HG03066 (cell line): ENCODE data around the gene TRPV4.
"Not testable (repeated sequence)": the region's sequence is repeated elsewhere in the genome, so short reads cannot be mapped to it uniquely, and the experiment has no call there.

ENCODE experiments used
- ATAC-seq: cut with Tn5 transposase; IDR thresholded peaks from one replicate; pipeline ENCODE4 v1.9.1; 2021; ENCODE audit warnings: low read depth; ENCODE audit not compliant: unreplicated experiment

The TRPV4 gene

DNA sequence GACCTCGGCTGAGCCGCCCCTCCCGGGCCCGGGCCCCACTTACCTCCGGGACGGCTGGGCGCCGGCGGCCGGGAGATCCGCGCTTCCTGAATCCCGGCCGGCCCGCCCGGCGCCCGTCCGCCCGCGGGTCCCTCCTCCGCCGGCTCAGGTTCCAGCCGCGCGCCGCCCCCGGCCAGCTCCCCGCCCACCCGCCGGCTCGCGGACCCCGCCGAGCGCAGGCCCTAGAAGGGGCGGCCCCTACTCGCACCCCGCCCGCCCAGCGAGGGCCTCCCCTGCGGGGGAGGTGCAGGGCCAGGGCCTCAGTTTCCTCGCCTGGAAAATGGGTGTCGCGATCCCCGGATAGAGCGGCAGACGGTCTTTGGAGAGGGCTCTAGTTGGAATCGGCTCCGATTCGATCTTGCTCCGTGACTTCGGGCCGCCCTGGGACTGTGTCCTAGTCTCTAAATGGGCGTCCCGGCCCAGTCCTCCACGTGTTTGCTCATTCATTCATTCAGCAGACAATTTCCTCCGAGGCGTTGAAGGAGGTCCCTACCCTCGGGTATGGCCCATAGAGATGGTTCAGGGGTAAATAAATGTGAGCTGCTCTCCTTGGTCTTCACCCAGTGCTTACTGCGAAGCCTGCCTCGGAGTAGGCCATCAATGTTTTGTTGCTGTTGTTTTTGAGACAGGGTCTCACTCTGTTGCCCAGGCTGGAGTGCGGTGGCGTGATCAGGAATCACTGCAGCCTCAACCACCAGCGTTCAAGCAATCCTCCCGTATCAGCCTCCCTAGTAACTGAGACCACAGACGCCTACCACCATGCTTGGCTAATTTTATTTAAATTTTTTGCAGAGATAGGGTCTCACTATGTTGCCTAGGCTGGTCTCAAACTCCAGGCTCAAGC lies at the start of gene TRPV4:
TSS of gene TRPV4 (minus strand) at position 92 of the 883 bp plus-strand sequence. CDS start 18,602 bp downstream, outside the sequence.
- ATAC-seq, result no peak

DNA sequence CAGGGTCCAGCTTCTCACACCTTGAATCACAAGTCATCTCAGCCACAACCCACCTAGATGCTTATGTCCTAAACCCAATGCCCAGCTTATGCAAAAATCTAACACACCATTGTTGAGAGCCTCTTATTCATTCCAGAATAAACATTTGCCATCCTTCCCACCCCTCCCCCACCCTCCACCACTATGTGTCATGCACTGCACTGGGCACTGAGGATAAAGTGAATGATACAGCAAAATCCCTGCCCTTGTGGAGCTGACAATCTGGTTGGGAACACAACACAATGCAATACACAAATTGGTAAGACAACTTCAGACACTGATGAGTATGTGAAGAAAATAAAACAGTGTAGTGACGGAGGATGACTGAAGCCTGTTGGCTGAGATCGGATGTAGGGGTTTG lies 48.6 kb upstream of the TRPV4 start:
- no peak for ATAC-seq

DNA sequence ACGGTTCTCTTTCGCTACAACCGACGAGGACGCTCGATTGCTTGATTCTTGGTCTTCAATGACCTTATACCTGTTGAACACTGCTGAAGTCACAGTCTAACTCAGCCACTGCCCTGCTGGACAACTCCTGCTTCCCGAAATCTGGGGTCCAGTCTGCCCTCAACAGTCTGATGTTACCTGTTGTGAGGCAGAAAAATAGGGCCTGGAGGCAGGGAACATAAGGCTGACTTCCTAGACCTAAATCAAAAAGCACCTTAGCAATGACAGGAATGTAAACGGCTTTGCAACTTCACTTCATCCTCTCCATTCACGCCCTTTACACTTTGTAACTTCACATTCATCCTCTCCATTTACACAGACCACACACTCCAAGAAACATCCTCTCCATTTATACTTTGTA lies 47.7 kb upstream of the TRPV4 start:
- no peak for ATAC-seq

DNA sequence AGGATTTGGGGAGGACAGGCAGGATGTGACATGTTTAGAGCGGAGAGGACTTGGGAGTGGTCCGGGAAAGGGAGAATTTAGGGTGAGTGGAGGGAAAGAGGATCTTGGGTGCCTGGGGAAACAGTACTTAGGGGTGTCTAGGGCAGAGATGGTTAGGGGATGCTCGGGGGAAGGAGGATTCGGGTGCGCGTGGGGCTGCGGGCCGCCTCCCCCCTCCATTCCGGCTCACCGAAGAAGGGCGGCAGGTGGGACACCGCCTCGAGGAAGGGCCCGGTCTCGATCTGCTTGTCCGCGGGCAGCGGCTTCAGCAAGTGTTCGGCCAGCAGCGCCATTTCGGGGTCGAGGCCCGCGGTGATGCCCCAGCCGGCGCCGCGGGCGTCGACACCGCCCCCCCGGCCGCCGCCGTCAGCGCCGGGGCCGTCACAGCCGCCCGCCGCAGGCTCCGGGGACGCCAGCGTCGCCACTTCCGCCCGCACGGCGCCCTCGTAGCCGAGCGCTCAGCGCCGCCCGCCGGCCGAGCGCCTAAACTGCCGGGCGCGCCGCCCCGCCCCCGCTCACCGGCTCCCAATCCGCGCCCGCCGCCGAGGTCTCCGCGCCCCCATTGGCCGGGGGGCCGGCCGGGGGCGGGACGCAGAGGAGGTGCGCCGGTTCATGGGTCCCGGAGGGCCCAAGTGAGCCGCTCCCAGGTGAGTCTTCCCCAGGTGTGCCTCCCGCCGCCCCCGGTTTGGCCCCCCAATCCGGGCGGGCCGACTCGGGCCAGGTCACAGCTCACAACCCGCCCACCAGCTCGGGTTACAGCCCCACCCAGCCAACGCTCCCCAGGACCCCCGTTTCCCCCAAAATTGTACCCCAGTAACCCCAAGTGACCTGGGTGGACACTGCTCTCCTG lies 47.1 kb upstream of the TRPV4 start, which contains the start of gene GLTP:
TSS of gene GLTP (minus strand) at position 499 of the 889 bp plus-strand sequence. CDS start at position 332, 167 bp downstream.
- ATAC-seq, result peak; percentile 88

DNA sequence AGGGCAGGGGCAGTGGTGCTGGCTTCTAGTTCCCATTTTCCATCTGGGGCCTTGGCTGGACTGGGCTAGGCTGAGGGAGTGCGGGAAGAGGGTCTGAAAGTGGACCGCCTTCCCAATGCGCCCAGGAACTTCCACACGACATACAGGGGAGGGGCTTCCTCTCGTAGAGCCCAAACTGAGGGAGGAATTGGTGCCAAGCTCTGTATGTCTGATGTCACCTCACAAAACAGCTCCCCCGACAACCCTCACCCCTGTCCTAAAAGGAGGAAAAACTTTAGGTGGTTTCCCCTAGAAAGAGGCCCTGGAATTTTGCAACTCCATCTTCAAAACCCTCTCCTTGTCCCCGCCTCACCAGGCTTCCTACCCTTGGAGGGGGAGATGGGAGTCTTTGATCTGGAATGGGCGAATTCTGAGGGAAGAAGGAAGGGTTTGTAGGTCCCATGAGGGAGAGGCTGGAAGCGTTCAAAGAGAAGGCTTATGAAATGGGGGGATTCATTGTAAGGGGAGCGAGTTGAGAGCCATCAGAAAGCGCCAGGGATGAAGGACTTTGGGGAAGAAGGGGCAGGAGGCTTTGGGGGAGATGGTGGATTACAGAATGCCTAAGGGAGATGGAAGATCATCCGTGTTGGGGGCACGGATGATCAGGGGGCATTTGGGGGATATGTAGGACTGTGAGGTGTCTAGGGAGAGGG lies 46.3 kb upstream of the TRPV4 start:
- no peak for ATAC-seq

DNA sequence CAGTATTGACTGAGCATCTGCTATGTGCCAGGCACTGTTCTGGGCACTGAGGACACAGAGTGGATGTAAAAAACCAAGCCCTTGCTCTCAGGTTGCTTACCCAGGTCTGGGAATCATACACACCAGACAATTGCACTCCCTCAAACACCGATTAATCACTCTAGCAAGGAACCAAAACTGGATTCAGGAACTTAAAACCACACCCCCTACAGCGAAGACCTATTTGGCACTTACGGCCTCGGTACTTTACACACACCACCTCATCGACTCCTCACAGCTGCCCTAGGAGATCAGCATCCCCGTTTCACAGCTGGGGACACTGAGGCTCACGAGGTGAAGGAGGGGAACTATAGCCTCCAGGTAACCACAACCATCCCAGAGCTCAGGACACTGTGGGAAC lies 45.6 kb upstream of the TRPV4 start:
- no peak for ATAC-seq

DNA sequence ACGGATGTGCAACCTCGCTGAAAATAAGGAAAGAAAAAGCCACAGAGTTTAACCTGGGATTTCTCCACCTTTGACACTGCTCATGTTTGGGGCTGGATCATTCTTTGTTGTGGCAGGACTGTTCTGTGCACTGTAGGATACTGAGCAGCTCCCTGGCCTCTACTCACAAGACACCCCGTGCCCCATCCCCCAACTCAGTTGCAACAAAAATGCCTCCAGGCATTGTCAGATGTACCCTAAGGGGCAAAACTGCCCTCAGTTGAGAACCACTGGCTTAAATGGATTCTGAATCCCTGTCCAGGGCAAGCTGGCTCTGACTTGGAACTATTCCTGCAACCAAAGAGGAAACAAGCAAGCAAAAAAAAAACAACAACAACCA lies 45.0 kb upstream of the TRPV4 start:
- ATAC-seq, result no peak

DNA sequence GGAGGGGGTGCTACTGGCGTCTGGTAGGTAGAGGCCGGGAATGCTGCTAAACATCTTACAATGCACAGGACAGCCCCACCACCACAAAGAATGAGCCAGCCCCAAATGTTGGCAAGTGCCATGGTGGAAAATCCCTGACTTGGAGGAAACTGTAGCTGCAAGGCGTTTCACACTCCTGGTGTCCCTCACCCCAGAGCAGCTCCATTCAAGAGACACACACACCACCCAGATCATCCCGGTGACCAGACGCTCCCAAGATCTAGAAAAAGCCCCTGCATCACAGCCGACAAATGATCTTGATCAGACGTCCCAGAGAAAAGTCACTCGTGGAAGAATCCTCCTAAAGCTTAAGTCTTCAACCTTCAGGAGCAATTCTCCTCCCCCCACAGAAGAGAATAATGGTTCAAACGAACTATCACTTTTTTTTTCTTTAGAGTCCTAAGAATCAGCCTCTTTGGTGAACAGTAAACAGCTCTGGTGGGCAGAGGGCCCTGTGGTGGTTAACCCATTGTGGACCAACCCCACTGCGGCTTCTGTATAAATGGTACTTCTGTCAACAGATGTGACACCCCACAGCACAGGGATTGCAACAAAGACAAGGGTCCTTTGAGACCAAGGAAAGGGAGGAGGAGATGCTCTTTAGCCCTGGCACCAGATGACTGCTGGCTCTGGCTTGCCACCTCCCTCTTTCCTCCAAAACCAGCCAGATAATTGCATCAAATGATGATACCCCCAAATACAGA lies 44.5 kb upstream of the TRPV4 start:
- ATAC-seq, result no peak

DNA sequence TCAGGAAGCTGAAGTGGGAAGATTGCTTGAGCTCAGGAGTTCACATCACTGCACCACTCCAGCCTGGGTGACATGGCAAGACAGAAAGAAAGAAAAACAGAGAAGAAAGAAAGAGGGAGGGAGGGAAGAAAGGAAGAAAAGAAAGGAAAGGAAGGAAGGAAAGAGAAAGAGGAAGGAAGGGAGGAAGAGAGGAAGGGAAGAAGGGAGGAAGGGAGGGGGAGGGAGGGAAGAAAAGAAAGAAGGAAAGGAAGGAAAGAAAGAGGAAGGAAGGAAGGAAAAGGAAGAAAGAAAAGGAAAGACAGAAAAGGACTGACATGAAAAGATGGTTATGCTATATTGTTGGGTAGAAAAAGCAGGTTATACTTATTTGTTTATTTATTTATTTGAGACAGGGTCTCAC lies 43.2 kb upstream of the TRPV4 start:
- no peak for ATAC-seq

DNA sequence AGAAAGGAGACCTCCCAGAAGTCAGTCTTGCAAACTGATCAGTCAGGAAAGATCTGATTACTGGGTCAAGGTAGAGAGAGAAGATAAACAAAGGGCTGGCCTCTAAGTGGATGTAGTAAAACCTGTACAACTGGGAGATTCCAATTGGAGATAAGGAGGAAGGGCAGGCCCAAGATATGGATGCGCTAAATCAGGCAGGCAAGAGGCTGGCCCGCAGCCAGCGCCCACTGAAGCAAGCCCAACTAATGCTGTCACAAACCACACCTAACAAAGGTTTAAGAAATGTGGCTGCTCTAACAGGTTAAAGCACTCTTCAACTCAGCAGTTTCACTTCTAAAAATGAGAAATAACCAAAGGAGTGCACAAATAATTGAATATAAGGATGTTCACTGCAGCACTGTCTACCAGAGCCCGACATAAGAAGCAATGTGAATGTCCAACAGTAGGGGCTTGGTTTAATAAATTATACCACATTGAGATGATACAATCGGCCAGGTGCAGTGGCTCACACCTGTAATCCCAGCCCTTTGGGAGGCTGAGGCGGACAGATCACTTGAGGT lies 42.5 kb upstream of the TRPV4 start:
- no peak for ATAC-seq

DNA sequence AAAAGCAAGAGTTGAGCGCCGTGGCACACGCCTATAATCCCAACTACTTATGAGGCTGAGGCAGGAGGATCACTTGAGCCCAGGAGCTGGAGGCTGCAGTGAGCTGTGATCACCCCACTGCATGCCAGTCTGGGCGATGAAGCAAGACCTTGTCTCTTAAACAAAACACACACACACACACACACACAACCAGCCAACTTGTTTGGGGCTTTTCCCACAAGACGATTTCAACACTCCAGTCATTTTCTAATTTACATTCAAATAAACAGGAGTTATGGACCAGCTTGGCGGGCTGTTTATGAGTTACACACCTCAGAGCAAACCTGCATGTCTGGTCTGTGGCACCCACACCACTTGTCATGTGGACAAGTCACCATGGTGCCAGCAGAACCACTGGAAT lies 40.5 kb upstream of the TRPV4 start:
- no peak for ATAC-seq

DNA sequence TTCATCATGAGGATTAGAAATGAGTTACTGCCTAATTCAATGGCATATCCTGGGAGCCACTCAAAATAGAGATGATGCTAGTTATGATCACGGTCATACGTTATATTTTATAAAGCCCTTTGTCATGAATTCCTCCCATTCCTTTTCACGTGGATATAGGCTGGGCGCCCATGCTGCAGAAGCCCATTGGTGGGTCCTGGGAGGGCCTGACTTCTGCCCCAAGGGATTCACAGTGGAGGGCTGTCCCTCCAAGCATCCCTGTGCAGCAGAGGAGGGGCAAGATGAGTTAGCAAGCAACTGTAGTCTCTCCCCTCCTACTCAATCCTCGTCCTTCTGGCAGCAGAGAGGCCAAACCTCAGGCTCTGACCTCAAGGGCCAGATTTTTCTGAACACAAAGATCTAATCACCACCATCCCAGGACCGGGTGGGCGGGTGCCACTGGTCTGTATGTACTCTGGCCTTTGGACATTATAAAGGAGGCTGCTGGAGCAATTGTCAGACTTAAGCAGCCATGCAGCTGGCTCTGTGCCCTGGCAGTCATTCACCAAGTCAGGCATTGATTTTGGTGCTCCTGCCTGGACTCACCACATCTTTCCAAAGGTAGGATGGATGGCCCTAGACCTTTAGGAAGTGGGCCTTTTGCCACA lies 38.6 kb upstream of the TRPV4 start:
- ATAC-seq, result no peak

DNA sequence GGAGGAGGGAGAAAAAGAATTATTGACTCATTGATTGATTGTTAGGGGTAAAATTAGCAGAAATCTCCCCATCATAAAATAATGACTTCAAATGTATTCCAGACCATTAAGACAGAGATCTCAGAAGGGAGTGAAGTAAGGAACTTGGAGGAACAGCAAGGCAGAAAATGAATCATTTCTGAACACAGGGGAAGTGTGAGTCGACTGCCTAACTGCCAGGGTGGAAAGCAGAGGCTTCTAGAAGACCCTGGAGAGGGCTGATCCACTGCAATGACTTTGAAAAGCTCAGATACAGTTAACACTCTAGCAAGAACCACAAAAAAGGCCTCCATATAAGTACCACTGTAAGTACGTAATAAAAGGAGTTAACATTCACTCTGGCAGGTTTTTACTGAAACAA lies 37.5 kb upstream of the TRPV4 start:
- no peak for ATAC-seq

DNA sequence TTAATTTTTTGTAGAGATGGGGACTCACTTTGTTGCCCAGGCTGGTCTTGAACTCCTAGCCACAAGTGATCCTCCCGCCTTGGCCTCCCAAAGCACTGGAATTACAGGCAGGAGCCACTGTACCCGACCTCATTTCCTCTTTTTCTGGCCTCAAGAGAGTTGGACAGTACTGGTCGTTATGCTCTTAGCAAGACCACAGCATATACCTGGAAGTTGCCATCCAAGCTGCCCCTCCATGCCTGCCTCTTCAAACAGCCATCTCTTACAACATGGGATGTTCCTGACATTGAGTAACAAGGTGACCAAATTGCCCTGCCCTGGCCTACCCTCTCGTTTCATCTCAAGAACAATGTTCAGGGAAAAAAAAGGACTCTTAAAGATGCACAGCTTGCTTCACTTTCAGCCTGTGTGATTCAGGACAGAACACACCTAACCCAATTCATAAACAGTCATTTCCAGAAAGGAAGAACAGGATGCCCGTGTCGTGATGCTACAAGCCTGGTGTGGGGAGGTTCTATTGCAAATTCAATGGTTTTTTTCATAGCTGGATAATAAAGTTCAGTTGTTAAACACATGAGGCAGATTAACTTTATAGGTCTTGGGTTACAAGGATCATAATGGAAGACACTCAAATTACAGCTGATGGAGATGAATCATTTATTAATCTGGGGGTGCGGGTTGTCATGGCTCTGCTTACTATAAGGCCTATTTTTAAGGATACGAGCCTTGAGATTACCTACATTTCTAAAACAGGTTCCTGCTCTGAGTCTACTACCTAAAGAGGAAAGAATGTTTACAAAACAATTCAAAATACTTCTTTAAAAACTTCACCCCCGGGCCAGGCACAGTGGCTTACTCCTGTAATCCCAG lies 35.2 kb upstream of the TRPV4 start:
- no peak for ATAC-seq

DNA sequence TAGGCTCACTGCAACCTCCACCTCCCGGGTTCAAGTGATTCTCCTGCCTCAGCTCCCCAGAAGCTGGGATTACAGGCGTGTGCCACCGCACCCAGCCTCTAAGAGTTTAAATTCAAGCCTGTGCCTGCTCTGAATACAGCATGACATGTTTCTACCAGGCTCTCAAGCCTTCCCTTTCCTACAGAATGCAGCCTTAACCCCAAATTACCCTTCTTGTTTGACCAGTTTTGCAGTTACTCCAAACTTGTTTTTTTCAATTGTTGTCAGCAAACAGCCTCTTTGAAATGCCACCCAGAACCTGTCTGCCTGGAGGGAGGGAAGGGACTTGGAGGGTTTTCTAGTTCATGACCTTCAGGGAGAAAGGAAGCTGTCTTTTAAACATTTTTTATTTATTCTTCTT lies 31.7 kb upstream of the TRPV4 start:
- ATAC-seq, result no peak

DNA sequence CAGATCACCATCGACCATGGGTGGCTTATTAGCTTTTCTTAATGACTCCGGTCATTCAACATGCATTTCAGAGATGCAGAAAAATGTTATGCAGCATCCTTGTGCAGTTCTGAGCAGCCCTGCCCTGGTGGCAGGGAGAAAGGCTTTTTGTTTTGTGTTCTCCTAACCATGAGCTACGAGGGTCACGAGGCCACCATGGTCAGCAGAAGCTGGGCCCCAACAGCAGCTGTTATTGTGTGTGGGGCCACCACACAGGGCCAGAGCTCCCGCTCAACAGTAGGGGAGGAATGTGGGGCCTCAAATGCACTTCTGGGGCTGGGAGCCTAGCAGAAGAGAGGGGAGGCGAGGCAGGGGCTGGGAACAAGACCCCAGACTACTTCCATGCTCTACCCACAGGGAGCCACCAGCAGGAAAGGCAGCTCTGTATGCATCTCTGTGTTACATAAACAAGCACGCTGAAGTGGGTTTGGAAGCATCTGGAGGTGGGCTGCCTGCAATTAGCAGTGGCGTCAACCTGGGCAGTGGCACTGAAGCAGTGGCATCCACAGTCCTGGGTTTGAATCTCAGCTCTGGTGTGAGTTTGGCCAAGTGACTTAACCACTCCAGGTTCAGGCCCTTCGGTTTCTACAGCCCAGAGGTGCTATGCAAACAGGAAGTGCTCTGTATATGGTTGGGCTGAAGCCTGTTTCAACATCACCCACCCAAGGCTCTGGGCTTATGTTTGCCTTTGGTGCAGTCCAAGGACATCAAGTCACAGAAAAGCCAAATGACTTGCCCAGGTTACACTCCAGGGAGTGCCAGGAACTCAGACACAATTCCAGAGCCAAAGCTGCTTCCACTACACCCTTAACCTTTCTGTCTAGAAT lies 30.9 kb upstream of the TRPV4 start:
- no peak for ATAC-seq

DNA sequence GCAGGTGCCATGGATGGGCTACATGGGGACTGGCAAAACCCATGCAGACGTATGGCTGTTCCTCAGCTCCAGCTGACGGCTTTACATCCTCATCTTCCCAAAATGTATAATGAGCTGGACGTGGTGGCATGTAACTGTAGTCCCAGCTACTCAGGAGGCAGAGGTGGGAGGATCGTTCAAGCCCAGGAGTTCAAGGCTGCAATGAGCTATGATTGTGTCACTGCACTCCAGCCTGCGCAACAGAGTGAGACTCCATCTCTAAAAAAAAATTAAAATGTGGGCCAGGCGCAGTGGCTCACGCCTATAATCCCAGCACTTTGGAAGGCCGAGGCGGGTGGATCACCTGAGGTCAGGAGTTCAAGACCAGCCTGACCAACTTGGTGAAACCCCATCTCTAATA lies 29.3 kb upstream of the TRPV4 start:
- not testable (repeated sequence) for ATAC-seq
